HG02870 (cell line): ENCODE results near the gene TMSB15B.
"Not testable (repeated sequence)": the region's sequence is repeated elsewhere in the genome, so short reads cannot be mapped to it uniquely, and the experiment has no call there.

Experiments used
- ATAC-seq: cut with Tn5 transposase; IDR thresholded peaks from one replicate; pipeline ENCODE4 v1.9.1; 2021; ENCODE audit warnings: mild to moderate bottlenecking, moderate library complexity; ENCODE audit not compliant: unreplicated experiment

TMSB15B gene

DNA sequence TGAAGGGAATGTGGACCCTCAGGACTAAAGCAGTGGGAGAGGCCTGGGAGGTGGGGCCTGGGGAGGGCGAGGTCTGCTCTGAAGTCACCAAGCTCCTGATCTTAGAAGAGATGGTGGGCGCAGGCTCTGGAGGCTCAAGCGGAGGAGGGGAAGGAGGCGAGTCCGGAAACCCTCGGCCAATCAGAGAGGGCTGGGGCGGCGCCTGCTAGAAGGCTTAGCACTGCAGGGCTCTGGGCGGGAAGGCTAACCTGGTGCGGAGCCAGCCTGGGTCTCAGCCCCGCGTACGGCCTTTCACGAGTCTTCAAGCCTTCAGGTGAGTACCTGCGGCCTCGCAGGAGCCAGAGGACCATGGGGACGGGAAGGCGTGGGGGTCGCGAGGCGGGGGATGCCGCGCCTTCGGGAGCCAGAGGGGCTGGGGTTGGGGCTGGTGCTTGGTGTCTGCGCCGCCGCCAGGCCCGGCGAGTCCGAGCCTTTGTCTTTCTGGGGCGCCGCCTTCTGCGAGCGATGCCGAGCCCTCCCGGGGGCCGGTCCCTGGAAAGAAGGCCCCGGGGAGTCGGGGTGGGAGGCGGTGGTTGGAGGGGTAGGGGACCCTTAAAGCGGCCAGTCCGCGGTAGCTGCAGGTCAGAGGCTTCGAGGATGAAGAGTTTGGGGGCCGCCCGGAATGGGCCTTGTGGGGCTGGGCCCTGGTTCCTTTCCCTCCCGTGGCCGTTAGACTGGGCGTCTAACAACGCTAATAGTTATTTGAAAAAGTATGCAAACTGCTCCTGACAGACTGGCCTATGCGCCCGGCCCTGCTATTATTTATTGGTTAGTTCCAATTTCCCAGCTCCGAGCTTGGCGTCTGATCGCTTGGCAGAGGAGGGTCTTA, at the start of gene TMSB15B:
TMSB15B (plus strand) TSS at position 217 of the 868 bp plus-strand sequence.
- ATAC-seq = peak; percentile 97

- ATAC-seq = no peak
Observed at GRCh38 chrX:103913356-103914020, 48.9 kb upstream of the TMSB15B start.

DNA sequence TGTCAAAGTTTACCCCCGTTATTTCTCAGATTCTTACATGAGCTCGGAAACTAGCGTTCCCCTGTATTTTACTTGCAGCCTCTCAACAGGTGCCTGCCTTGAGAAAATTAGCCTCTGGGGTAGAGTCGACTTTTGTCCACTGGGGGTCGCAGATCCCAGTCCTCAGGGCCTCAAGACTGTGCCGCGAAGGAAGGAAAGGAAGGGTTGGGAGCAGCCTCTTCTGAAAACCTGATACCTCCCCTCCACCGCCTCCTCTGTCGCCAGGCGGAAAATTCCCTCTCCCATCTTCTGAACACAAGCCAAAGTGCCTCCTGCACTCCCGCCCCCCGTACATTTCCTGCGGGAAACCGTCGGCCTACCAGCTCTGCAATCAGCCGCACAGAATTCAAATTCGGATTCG, 44.4 kb upstream of the TMSB15B start:
- no peak for ATAC-seq

DNA sequence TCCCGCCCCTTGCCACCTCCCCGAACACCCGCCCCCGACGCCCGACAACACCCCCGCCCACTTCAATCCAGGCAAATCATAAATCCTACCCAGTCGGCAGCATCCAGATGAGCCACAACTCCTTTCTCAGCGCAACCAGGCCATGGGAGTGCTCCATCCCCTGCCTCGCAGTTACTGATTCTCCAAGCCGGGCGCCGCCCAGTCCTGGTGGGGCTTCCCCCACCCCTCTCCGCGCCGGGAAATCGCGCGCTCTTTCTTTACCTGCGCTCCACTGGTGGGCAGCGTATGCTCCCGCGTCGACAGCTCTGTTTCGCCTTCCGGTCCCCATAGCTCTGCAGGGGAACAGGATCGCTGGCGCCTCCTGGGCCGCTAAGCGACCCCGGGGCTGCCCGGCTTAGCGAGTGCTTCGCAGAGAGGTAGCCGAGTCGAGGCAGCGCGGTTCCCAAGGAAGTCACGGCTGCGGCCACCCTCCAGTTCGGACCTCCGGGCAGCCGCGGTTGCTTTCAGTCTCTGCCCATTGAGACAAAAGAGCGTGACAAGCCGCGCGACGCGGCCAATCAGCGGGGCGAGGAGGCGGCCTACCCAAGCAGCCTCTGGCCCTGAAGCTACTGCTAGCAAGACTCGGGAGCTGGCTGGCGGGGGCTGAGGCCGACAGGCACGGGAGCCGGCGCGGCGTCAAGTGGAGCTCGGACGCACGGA, 43.7 kb upstream of the TMSB15B start:
- ATAC-seq = peak; percentile 55

GRCh38 chrX:103919270-103919637, 43.2 kb upstream of the TMSB15B start:
- peak; percentile 33 for ATAC-seq

DNA sequence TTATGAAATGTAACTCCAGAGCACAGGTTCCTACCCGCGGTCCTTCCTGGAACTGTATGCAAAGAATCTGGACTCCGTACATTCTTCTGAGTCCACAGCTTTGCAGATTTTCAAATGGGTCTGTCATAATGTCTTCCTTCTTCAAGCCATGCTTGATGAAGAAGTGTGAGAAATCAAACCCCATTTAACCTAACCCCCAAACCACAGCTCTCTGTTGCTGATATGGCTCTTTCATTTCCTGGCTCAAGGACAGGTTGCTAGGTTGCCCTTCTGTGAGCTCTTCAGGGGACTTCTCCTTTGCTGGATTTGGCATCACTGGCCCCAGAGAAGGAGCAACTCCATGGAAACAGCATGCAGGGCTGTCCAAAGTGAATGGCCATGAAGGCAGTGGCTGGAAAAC, 41.9 kb upstream of the TMSB15B start:
- ATAC-seq = peak; percentile 47

GRCh38 chrX:103927030-103927429, 35.4 kb upstream of the TMSB15B start:
- no peak for ATAC-seq

DNA sequence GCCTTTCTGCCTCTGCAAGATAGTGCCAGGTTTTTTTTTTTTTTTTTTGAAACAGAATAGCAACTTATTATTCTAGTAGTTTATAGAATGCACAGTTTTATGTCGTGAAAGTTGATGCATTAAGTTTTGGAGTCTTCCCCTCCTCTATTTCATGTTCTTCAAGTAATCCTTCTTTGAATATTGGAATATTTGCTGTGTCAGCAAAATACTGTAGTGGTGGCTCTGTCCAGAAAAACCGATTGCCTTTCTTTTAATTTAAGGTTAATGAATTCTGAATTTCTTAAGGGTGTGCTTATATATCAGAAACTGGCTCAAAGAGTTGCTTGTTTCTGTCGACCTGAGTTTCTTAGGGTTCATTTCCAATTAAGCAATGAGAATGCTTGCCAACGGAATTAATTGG, 34.8 kb upstream of the TMSB15B start:
- ATAC-seq = no peak

- peak; percentile 98 for ATAC-seq
Observed at GRCh38 chrX:103932133-103932532, 30.3 kb upstream of the TMSB15B start.

- ATAC-seq = not testable (repeated sequence)
Observed at GRCh38 chrX:103940257-103940656, 22.2 kb upstream of the TMSB15B start.

GRCh38 chrX:103941201-103941975, 21.0 kb upstream of the TMSB15B start:
- peak; percentile 58 for ATAC-seq

DNA sequence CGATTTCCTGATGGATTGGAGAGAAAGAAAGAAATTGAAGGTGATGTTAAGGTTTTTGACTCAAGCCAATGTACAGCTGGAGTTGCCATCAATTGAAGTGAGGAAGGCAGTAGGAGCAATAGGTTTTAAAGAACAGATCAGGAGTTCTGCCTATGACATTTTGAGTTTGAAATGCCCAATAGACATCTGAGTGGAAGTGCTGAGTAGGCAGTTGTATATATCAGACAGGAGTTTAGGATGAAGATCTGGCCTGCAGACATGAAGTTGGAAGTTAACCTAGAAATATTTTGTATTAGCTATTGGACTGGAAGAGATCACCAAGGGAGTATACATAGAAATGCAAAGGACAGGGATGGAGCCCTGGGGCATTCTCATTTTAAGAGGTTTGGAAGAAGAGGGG, 12.9 kb upstream of the TMSB15B start:
- no peak for ATAC-seq

DNA sequence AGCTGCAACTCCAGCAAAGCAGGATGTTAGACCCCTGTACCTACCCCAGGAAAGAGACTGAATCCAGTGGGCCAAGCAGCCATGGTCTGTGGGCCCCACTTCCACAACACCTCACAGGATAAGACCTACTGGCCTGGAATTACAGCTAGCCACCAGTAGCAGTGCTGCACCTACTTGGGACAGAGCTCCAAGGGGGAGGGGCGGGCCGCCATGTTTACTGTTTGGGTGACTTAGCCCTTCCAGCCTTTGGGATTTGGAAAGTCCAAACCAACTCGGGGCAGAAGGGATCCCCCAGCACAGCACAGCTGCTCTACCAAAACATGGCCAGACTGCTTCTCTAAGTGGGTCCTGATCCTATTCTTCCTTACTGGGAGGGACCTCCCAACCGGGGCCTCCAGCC, 9.1 kb upstream of the TMSB15B start:
- no peak for ATAC-seq

DNA sequence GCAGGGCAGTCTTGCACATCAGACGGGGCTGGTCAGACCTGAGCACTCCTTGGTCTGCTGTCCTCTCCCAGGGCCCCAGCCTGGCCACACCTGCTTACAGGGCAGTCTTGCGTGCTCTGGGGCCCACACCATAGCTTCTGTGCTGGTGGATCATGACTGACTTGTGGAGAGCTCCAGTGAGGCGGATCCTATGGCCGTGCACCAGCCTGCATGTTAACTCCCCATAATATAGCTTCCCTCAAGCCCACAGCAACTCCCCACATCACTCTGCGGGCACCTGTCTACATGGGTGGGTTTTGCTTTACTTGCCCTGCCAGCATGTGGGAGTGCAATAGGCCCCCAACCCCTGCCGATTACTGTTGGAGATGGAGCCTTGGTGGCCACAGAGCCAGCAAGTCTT, 8.2 kb upstream of the TMSB15B start:
- ATAC-seq = no peak

DNA sequence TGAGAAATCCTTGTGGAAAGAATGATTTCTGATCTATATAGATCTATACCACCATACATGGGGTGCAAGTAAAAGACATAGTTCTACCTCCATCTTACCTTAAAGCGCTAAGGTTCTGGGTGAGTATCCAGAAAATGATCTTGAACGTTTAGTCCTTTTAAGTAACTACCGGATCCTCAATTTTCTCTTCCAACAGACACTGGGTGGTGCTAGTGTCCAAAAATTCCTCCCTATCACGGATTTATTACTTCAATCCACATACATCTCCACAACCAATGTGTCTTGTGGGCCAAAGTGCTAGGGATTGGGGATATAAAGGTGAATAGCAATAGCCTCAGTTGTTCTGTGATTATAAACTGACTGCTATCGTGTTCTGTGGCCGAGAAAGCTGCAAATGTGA, 1.8 kb upstream of the TMSB15B start:
- ATAC-seq = not testable (repeated sequence)

DNA sequence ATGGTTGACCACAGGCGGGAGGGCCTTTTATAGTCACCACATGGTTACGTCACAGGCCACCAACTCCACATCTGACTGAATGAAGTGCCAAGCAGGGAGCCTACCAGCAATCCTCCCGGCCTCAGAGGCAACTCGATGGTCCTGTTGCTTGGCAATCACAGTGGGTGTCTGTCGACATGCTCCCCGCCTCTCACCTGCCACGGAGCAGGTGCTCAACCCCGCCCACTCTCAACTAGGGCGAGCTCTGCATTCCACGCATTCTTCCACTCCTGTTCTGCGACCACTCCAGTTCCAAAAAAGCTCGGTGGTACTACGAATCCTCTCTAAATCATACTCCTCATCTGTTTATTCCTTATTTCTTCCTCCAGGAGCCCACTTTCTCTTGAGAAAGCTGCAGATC, 21.1 kb downstream of the TMSB15B start:
- ATAC-seq = not testable (repeated sequence)

GRCh38 chrX:103999234-103999633, 36.8 kb downstream of the TMSB15B start:
- peak; percentile 69 for ATAC-seq

DNA sequence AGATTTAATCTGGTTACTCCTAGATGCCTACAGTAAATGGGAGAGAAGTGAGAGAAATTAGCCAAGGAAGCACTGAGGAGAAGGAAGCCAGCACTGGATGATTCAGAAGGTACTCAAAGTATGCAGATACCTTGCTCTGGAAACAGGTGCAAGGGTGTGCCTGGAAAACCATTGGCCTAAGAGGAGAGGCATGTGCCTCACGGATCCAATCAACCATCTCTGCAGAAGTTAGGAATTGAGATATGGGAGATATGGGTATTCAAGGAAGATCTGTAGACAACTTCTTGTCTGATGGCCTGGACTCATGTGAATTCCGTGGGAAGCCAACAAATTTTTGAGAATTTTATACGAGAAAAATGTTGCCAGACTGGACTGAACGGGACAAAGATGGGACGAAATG, 46.4 kb downstream of the TMSB15B start:
- ATAC-seq = no peak

- ATAC-seq = no peak
Observed at GRCh38 chrX:104013158-104013557, 50.7 kb downstream of the TMSB15B start.

- ATAC-seq = no peak
Observed at GRCh38 chrX:104013606-104014005, 51.2 kb downstream of the TMSB15B start, which contains the start of gene H2BW1. Gene H2BW1 (minus strand): TSS chrX:104013708. CDS start chrX:104013576, 132 bp downstream.

- not testable (repeated sequence) for ATAC-seq
Observed at GRCh38 chrX:104015576-104015975, 53.1 kb downstream of the TMSB15B start.
